Stimulated activated naive B cell treated with anti-CD40 and anti-IgM and Interleukin-4, amounts not matched to agents 10 μg/mL and 1 μg/mL and 100 μg/mL, for 72 hours (primary cell): ENCODE results near the gene MAP3K5.

Experiments
- ATAC-seq, 2 donors: fragments of 150-1000 bp; cut with Tn5 transposase; replicated peaks; 2 replicates each; pipeline ENCODE4 v1.10.0; 2021; ENCODE audit warnings: moderate library complexity in 1 of 2
- DNase-seq: peaks from one replicate; pipeline ENCODE4 v3.0.0; 2021
- H3K27ac Mint-ChIP-seq: one replicate; pipeline ENCODE4 v1.8.0; 2022; ENCODE audit warnings: mild to moderate bottlenecking, mixed read lengths
- H3K27me3 Mint-ChIP-seq, 2 donors: one replicate each; pipeline ENCODE4 v1.8.0; 2022; ENCODE audit warnings: mixed read lengths in 2 of 2
- H3K36me3 Mint-ChIP-seq, 2 donors: one replicate each; pipeline ENCODE4 v1.8.0; 2022; ENCODE audit warnings: mixed read lengths in 2 of 2, mild to moderate bottlenecking in 1 of 2
- H3K4me1 Mint-ChIP-seq, 2 donors: one replicate each; pipeline ENCODE4 v1.8.0; 2022; ENCODE audit warnings: mixed read lengths in 2 of 2, mild to moderate bottlenecking in 1 of 2
- H3K4me3 Mint-ChIP-seq, 2 donors: one replicate each; pipeline ENCODE4 v1.8.0; 2022; ENCODE audit warnings: mild to moderate bottlenecking in 2 of 2, mixed read lengths in 2 of 2, moderate library complexity in 1 of 2
- H3K9me3 Mint-ChIP-seq, 2 donors: one replicate each; pipeline ENCODE4 v1.8.0; 2022; ENCODE audit warnings: mixed read lengths in 2 of 2, mild to moderate bottlenecking in 1 of 2

Gene MAP3K5

GRCh38 chr6:136784910-136785746, 7.1 kb downstream of the MAP3K5 start:
- ATAC-seq: peak; percentile 47 to 51

GRCh38 chr6:136784271-136784664, 8.0 kb downstream of the MAP3K5 start:
- H3K27ac Mint-ChIP-seq: peak overlapping the region; percentile 92
- ATAC-seq: no peak

More at GRCh38 chr6:136784910-136785746, 7.1 kb downstream of the MAP3K5 start:
- Mint-ChIP-seq H3K36me3 (peaks cover 4 to 23% of the 10 kb centered on the region in 2 donors), H3K4me3 (peak overlapping the region; percentile 53 to 71), H3K9me3 (peaks cover 0 to 1% of the 10 kb centered on the region in 2 donors), H3K27me3 (no peaks in the 10 kb centered on the region), H3K27ac (peak overlapping the region; percentile 57), H3K4me1 (peaks cover 44 to 75% of the 10 kb centered on the region in 2 donors)
- DNase-seq: no peak

DNA sequence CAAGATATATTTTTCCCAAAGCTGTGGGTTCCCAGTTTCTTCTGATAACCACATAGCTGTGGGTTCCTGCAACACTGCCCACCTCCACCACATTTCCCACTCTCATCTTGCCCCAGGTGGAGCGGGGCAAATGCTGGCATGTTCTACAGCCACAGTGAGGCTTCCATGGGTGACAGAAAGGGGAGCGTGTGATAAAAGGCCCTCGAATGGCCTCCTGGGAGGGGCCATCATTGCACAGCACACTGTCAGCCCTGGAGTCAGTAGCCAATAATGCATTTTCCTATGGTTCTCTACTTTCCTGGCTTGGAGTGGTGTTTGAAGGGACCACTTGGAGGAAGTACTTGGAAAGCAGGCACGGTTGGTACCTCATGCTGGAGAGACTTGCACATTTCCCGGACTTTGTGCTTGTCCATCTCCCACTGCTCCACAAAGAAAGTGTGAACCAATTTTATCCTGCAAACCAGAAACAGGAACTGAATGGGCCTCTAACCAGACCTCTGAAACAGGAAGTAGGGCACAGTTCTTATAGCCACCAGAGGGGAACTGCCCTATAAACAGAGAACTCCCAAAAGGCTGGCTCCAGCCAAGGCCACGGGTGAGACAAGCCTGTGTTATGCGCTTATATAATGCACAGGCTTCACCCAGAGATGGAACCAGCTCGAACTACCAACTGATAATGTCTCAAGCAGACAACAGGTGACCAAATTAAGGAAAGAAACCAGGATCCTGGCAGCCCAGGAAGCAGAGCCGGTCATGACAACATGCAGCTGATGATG, 8.6 kb downstream of the MAP3K5 start:
- H3K4me3 Mint-ChIP-seq: peak overlapping the region; percentile 71 to 76
- H3K9me3 Mint-ChIP-seq: peaks cover 0 to 1% of the 10 kb centered on the region in 2 donors
- peak; percentile 98 for ATAC-seq
- DNase-seq: peak; percentile 45
- H3K4me1 Mint-ChIP-seq: peaks cover 43 to 73% of the 10 kb centered on the region in 2 donors
- H3K36me3 Mint-ChIP-seq: peaks cover 4 to 20% of the 10 kb centered on the region in 2 donors
- H3K27me3 Mint-ChIP-seq: no peaks in the 10 kb centered on the region
- H3K27ac Mint-ChIP-seq: peak overlapping the region; percentile 92

More at GRCh38 chr6:136784271-136784664, 8.0 kb downstream of the MAP3K5 start:
- H3K4me3 Mint-ChIP-seq: peak overlapping the region; percentile 71 to 76
- peaks cover 4 to 23% of the 10 kb centered on the region in 2 donors for H3K36me3 Mint-ChIP-seq
- H3K4me1 Mint-ChIP-seq: peaks cover 44 to 74% of the 10 kb centered on the region in 2 donors
- no peak for DNase-seq
- H3K9me3 Mint-ChIP-seq: peaks cover 0 to 1% of the 10 kb centered on the region in 2 donors
- no peaks in the 10 kb centered on the region for H3K27me3 Mint-ChIP-seq

DNA sequence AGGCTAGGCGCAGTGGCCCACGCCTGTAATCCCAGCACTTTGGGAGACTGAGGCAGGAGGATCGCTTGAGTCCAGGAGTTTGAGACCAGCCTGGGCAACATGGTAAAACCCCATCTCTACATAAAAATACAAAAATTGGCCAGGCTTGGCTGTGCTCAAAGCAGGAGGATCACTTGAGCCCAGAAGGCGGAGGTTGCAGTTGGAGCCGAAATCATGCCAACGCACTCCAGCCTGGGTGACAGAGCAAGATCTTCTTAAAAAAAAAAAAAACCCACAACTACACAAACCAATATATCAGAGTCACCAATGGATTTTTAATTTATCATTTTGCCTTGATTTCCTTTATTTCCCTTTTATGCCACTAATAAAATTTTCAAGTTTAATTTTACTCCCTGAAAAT, 9.3 kb downstream of the MAP3K5 start:
- Mint-ChIP-seq H3K27ac (no peak overlapping the region), H3K27me3 (no peaks in the 10 kb centered on the region), H3K36me3 (peaks cover 4 to 14% of the 10 kb centered on the region in 2 donors), H3K4me3 (no peak overlapping the region), H3K9me3 (peaks cover 0 to 1% of the 10 kb centered on the region in 2 donors), H3K4me1 (peaks cover 36 to 66% of the 10 kb centered on the region in 2 donors)
- DNase-seq (no peak), ATAC-seq (no peak)

GRCh38 chr6:136782021-136782770, 10.1 kb downstream of the MAP3K5 start:
- Mint-ChIP-seq H3K4me3 (no peak overlapping the region), H3K4me1 (peaks cover 30 to 59% of the 10 kb centered on the region in 2 donors), H3K36me3 (peaks cover 4 to 16% of the 10 kb centered on the region in 2 donors), H3K27ac (no peak overlapping the region), H3K9me3 (peaks cover 0 to 1% of the 10 kb centered on the region in 2 donors), H3K27me3 (no peaks in the 10 kb centered on the region)
- ATAC-seq (no peak), DNase-seq (no peak)

DNA sequence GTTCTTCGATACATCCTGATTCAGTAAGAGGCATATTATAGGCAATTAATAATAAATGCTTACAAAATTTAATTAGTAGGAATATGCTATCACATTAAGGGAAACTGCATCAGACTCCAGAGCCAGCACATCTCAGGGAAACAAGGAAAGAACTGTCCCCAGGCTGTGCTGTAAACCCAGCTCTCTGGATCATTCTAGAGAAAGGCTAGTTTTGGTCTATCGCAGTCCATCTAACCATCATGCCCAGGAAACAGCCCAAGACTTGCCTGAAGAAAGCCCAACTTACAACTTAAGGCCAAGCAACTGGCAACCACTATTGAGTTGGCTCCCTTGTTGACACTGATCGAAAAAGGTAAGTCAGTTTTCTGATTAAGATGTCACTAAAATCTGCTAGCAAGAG, 11.3 kb downstream of the MAP3K5 start:
- DNase-seq (no peak), ATAC-seq (no peak)
- Mint-ChIP-seq H3K27me3 (no peaks in the 10 kb centered on the region), H3K4me3 (no peak overlapping the region), H3K9me3 (peaks cover 0 to 1% of the 10 kb centered on the region in 2 donors), H3K36me3 (peaks cover 4 to 16% of the 10 kb centered on the region in 2 donors), H3K27ac (no peak overlapping the region), H3K4me1 (peaks cover 27 to 56% of the 10 kb centered on the region in 2 donors)

DNA sequence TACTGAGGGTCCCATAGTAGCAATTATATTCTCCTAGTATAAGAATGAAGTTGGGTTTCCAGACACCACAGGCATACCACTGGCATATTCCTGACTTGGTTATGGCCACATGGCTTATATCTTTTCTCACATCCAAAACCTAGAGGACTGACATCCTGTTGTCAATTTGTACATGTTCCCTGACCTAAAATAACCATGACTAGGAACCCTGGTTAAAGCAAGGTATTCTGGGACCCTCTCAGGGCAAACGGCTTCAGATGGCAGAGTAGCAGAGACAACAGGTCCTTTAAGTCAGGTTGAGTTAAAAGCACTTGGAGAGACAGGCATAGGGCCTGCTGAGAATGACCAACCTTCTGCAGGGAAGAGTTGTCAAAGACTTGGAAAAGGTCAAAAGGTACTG, 12.6 kb downstream of the MAP3K5 start:
- ATAC-seq (no peak), DNase-seq (no peak)
- Mint-ChIP-seq H3K4me1 (peaks cover 14 to 46% of the 10 kb centered on the region in 2 donors), H3K4me3 (no peak overlapping the region), H3K27ac (no peak overlapping the region), H3K9me3 (peaks cover 0 to 1% of the 10 kb centered on the region in 2 donors), H3K27me3 (no peaks in the 10 kb centered on the region), H3K36me3 (peaks cover 4 to 13% of the 10 kb centered on the region in 2 donors)

DNA sequence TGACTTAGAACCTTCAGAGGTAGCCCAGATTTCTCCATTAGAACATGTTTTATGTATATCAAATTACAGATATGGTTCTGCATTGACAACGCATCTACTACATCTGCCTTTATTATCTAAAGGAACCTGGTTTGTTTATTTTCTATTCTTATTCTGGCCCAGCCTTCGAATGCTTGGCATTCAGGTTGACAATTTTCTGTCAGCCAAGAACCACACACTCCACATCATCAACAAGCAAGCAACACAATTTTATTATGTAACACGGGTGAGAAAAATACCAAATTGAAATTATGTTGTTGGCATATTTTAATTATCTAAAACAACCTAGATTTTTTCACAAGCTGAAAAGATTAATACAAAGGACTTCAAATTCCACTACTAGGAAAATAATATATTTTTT, 14.6 kb downstream of the MAP3K5 start:
- Mint-ChIP-seq H3K27ac (no peak overlapping the region), H3K9me3 (peaks cover 0 to 4% of the 10 kb centered on the region in 2 donors), H3K4me1 (peaks cover 16 to 46% of the 10 kb centered on the region in 2 donors), H3K4me3 (no peak overlapping the region), H3K36me3 (peaks cover 4 to 12% of the 10 kb centered on the region in 2 donors), H3K27me3 (no peaks in the 10 kb centered on the region)
- DNase-seq (no peak), ATAC-seq (no peak)

DNA sequence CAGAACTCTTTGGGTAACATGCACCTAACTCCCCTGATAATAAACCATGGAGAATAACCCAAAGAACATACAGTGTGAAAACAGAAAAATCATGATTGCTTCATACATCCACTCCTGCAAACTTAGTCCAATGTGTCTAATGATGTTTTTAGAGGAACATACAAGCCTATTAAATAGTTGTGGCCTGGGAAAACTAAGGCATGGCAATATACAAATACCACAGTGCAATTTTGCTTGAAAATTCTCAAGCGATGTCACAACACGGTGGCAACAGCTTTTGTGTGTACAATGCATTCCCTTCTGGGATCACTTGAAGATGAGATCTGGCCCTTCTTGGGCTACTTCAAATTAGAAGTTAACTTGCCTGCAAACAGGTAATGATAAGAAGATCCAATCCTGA, 16.7 kb downstream of the MAP3K5 start:
- no peak for ATAC-seq
- Mint-ChIP-seq H3K27me3 (no peaks in the 10 kb centered on the region), H3K27ac (no peak overlapping the region), H3K36me3 (peaks cover 4 to 12% of the 10 kb centered on the region in 2 donors), H3K4me1 (peaks cover 25 to 45% of the 10 kb centered on the region in 2 donors), H3K4me3 (no peak overlapping the region), H3K9me3 (peaks cover 0 to 4% of the 10 kb centered on the region in 2 donors)
- no peak for DNase-seq

GRCh38 chr6:136775081-136775480, 17.2 kb downstream of the MAP3K5 start:
- ATAC-seq (no peak), DNase-seq (no peak)
- H3K4me3 Mint-ChIP-seq: no peak overlapping the region
- H3K4me1 Mint-ChIP-seq: peaks cover 25 to 45% of the 10 kb centered on the region in 2 donors
- H3K9me3 Mint-ChIP-seq: peaks cover 0 to 4% of the 10 kb centered on the region in 2 donors
- H3K36me3 Mint-ChIP-seq: peaks cover 4 to 12% of the 10 kb centered on the region in 2 donors
- H3K27ac Mint-ChIP-seq: no peak overlapping the region
- no peaks in the 10 kb centered on the region for H3K27me3 Mint-ChIP-seq

GRCh38 chr6:136774228-136775041, 17.8 kb downstream of the MAP3K5 start:
- no peak for DNase-seq
- H3K4me1 Mint-ChIP-seq: peaks cover 26 to 44% of the 10 kb centered on the region in 2 donors
- H3K4me3 Mint-ChIP-seq: no peak overlapping the region
- no peaks in the 10 kb centered on the region for H3K27me3 Mint-ChIP-seq
- H3K9me3 Mint-ChIP-seq: peaks cover 1 to 4% of the 10 kb centered on the region in 2 donors
- peaks cover 5 to 12% of the 10 kb centered on the region in 2 donors for H3K36me3 Mint-ChIP-seq
- H3K27ac Mint-ChIP-seq: no peak overlapping the region
- no peak for ATAC-seq

GRCh38 chr6:136773473-136773796, 18.8 kb downstream of the MAP3K5 start:
- no peaks in the 10 kb centered on the region for H3K27me3 Mint-ChIP-seq
- ATAC-seq (no peak), DNase-seq (no peak)
- H3K4me3 Mint-ChIP-seq: peak overlapping the region; percentile 5 to 10
- H3K9me3 Mint-ChIP-seq: peaks cover 1 to 4% of the 10 kb centered on the region in 2 donors
- H3K27ac Mint-ChIP-seq: peak overlapping the region; percentile 33
- H3K4me1 Mint-ChIP-seq: peaks cover 31 to 53% of the 10 kb centered on the region in 2 donors
- peaks cover 5 to 17% of the 10 kb centered on the region in 2 donors for H3K36me3 Mint-ChIP-seq
